Head of caudate nucleus (tissue), 42 donors: ENCODE results near the gene TTLL9.
A peak's percentile ranks its signal among the peaks of the same experiment; 100 is the strongest.
"Not testable (repeated sequence)": the region's sequence is repeated elsewhere in the genome, so short reads cannot be mapped to it uniquely, and the experiment has no call there.

Experiments
- DNase-seq, 42 donors: peaks; one replicate each; pipeline versions ENCODE4 v3.0.0 to v3.0.0-alpha.2; 2020 to 2021; ENCODE audit warnings: mixed read lengths in 7 of 42
- intact Hi-C: fragments of 100-400 bp; cut with DNase I; formaldehyde crosslinking; loops from one replicate; pipeline ENCODE4 v1.15.0; 2022

The TTLL9 gene

DNA sequence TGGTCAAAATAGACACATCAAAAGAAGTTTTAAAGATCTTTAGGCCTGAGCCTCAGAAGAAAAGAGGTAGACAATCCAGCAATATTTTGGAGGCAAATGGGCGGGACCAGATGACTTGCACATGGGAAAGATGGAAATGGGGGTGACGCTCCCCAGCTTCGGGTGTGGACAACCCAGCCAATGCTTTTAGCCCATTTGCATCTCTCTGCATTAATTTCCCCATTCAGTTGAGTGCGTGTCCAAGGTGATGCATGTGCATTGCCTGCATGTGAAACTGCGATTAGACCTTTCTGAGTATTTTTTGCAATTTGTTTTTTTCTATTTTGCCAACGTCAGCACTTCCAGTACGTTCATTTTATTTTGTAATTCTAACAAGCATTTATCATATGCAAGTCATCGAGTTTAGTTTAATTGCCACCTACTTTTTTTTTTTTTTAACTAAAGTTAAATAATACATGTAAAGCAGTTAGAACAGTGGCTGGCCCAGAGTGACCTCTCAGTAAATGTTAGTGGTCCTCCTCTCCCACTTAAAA, 57.3 kb downstream of the TTLL9 start:
- DNase-seq, result no peak
- intact Hi-C loops, result no loop called here

DNA sequence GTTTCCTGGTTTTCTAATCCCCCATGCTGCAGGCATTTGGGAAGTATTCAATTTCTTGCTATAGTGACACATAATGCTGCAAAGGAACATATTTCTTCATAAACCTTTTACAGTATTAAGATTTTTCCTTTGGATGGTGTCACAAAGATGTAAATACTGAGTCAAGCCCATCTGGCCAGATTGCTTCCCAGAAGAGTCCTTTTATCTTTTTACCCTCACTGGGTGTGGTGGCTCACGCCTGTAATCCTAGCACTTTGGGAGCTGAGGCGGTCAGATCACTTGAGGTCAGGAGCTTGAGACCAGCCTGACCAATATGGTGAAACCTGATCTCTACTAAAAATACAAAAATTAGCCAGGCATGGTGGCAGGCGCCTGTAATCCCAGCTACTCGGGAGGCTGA, 59.2 kb downstream of the TTLL9 start:
- intact Hi-C loops, DNase-seq: not testable (repeated sequence)

DNA sequence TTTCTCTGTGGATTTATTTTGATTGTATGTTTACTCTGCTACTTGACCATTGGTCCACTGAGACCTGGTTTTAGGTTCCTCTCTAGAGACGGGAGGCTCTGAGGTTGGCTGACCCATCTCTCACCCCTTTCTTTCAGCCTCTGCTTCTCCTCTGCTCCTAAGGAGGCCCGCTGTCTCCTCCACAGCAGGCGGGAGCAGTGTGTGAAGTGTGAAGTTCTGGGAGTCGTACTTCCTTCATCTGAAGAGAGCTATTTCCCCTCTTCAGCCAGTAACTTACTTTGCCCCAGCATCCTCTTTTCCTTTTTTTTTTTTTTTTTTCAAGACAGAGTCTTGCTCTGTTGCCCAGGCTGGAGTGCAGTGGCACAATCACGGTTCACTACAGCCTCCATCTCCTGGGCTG, 60.3 kb downstream of the TTLL9 start:
- intact Hi-C loops, result no loop called here
- no peak for DNase-seq

DNA sequence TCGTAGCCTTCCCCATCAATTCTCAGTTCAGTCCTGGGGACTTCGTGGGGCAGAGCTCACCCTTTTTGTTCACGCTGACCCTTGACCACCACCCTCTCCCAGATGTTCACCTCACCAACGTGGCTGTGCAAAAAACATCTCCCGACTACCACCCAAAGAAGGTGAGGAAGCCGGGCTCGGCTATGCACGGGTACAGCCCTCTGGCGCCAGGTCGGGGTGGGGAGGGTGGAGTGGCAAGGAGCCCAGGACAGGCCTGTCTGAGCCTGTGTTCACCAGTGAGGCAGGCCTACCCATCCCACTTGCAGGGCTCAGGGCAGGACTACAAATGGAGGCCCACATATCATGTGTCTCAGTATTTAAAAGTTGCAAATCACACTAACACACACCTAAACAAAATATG, 63.3 kb downstream of the TTLL9 start:
- no peak for DNase-seq
- intact Hi-C loops, result no loop called here

DNA sequence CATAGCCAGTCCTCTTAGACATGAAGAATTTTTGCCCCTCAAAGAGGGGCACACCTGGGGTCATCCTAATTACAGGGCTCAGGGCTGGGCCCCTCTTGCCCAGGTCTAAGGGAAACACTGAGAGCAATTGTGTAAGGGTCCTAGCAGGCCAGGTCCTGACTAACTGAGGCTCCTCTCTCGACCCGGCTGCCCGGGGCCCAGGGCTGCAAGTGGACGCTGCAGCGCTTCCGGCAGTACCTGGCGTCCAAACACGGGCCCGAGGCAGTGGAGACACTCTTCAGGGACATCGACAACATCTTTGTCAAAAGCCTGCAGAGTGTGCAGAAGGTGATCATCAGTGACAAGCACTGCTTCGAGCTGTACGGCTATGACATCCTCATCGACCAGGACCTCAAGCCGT, 64.1 kb downstream of the TTLL9 start:
- intact Hi-C loops, result no loop called here
- DNase-seq, result no peak

DNA sequence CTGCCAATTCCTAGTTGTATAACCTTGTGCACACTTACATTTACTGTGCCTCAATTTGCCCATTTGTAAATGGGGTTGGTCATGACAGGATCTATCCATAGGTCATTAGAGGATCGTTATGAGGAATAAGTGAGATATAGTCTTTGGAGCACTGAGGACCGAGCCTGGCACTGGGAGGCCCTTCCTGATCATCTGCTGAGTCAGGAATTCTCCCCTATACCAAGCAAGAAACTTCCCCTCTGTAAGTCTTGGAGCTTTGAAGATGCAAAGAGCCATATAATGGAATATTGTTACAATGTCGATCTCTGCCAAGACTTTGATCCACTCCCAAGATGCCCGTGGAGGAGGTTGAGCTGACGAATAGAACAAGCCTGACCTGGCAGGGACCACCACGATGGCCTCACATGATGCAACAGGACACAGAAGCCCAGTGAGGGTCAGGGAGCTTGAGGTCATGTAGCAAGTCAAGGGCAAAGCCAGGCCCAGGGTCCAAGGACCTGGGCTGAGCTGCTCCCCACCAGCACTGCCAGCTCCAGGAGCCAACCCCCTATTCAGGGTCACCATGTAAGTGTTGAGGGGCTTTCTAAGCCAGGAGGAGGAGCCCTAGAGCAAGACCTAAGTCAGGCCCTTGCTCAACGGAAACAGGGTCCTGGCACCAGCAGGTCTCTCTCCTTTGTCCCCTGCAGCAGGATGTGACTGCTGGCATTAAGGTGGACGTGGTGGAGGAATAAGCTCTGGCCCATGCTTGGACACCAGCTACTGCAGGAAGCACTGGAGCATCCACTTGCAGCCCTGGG, 64.7 kb downstream of the TTLL9 start:
- intact Hi-C loops, result no loop called here
- no peak for DNase-seq

DNA sequence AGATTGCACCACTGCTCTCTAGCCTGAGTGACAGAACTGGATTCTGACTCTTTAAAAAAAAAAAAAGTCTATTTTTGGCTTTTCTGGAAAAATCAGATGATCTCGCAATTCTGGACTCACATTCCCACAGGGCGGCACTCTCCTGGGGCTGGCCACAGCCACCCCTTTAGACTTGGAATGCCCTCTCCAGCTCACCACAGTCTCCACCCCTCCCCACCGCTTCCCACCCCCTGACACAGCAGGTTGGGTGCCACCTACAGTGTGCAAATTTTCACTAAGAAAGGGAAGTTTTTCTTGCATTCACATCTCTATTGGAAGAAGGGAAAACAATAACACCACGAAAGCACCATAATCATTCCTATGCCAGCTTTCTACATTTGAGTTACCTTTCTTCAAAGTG, 66.0 kb downstream of the TTLL9 start:
- intact Hi-C loops, result no loop called here
- no peak for DNase-seq

DNA sequence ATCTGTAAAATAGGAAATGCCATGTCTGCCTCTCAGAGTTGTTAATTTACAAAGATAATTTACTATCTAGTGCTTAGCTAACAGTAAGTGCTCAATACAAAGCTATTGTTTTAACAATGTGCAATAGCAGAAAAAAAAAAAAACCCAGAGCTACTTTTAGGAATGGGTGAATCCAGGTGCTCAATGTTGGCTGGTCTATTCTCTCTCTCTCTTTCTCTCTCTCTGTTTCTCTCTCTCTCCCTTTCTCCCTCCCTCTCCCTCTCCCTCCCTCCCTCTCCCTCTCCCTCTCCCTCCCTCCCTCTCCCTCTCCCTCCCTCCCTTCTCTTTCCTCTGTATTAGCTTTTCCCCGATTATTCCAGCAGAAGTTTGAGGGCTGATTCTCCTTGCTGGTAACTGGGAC, 67.4 kb downstream of the TTLL9 start:
- DNase-seq, result no peak
- intact Hi-C loops, result no loop called here

DNA sequence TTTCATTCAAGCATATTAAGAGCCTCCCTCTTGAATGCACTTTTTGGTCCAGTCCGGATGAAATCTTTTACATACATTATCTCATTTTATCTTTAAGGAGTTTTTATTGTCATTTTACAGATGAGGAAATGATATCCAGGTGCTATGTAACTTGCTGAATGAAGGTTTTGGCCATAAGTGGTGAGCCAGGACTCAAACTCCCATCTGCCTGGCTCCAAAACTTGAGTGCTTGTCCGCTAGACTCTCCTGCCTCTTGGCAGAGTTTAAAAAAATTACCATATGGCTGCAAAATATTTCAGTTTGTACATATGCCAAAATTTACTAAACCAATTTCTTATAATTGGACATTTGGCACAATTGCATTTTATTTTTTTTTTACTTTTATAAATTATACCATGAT, 69.2 kb downstream of the TTLL9 start:
- intact Hi-C loops, result no loop called here

DNA sequence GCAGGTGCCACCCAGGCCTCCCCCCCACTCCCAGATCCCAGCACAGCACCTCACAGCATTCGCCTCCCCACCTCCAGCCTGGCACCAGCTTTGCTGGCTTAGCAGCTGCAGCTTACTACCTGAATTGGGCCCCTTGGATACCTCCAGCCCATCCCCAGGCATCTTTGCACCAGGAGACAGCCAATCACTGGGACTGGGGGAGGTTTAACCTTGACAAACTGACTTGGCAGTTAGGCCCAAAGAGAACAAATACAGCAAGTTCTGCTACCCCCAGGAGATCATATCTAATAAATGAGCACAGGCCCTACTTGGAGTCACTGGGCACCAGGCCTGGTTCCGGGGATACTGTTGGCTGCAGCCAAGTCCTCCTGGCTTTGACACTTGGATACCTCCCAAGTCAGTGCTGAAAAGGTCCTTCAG, 72.6 kb downstream of the TTLL9 start:
- DNase-seq, result peak in 35 of 42 donors; percentile 7 to 65 (median 36)
- intact Hi-C loops, result no loop called here

More for the DNA sequence above, 69.2 kb downstream of the TTLL9 start:
- no peak for DNase-seq

DNA sequence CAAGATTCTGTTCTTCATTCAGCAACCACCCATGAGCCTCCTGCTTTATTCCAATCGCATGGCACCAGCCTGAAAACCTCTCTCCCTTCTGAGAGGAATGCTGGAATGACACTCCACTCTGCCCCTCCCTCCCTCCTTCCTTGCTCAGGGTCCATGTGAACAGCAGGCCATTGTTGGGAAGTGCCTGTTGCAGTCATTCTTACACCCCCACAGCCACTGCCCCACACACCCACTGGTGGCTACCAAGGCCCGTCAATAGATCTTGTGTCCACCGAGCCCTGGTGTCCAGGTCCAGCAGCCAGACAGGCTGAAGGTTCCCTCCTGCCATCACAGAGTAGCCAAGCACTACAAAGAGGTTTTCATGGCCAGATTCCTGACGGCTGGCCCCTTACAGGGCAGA, 74.9 kb downstream of the TTLL9 start:
- no peak for DNase-seq

DNA sequence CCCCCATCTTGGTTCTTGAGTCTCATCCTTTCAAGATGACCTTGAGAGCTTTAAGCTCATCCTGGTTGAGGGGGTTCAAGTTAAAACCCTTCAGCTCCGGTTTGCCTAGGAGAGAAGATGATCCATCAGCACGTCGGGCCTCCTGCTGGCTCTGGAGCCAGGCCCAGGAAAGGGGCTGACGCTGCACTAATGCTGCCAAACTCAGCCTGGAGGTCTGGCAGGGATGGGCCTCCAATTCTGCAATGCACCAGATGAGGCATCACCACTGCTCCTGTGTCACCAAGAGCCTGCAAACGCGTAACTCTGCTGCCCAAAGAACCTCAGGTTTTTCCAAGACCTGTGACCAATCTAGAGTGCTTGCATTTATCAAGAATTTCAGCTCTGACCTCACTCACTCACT, 75.4 kb downstream of the TTLL9 start:
- intact Hi-C loops, result no loop called here
- peak in 4 of 42 donors; percentile 11 to 51 (median 32) for DNase-seq

More for the DNA sequence above, 74.9 kb downstream of the TTLL9 start:
- intact Hi-C loops, result no loop called here

DNA sequence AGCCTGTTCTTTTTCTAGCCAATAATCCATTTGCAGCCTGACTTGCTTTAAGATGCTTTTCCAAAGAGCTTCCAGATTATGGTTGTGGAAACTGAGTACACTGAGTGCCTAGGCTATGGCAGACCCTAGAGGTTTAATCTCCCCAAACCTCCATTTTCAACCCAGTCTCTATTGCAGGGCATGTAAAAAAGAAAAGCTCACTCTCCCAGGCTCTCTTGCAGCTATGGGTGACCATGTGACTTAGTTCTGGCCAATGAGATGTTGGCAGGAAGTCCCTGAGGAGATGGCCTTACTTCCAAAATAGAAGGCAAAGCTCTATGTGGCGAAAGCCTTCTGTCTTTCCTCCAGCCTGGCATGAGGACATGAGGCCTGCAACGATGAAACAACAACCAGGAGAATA, 77.6 kb downstream of the TTLL9 start:
- no peak for DNase-seq
- intact Hi-C loops, result no loop called here

DNA sequence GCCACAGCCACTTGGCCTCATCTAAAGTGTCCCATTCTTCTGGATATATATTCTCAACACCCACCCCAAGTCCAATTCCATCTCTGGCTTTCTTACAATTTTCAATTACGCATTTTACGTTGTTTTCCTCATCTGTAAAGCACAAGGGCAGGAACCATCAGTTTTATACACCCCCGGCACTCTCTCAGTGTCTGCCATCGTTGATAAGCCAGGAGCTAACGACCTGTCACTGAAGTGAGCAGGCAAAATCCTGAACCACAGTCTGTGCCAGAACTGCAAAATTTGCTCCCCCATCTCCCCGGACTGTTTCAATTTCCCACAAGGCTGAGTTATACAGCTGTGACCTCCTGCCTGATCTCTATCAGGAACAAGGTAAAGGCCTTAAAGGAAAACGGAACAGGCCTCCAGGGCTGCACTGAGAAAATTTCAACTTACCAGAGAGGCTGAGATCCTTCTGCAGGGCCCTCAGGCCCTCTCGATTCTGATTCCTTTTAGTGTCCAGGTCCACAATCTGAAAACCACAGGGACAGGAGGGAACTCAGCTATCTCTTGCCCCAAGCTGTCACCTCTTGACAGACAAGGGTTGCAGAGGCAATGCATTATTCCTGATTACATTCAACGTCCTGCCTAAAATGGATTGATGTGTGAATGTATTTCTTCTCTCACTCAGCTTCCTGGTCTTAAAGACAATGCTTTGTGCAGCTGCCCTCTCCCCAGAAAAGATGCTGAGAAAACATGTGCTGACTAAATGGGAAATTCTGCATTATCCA, 79.6 kb downstream of the TTLL9 start:
- no peak for DNase-seq
- intact Hi-C loops, result no loop called here

DNA sequence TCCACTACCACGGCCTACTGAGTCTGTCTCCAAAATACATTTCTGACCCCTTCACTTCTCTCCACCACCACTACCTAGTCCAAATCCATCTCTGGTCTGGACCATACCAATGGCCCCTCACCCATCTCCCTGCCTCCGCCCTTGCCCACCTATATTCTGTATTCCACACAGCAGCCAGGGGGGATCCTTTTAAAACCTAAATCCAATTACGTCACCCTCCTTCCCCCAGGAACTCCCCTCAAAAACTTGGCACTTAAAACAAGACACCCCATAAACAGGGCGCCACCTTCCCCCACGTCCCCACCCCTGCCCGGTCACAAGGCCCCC, 80.7 kb downstream of the TTLL9 start:
- intact Hi-C loops, result no loop called here
- DNase-seq, result no peak

DNA sequence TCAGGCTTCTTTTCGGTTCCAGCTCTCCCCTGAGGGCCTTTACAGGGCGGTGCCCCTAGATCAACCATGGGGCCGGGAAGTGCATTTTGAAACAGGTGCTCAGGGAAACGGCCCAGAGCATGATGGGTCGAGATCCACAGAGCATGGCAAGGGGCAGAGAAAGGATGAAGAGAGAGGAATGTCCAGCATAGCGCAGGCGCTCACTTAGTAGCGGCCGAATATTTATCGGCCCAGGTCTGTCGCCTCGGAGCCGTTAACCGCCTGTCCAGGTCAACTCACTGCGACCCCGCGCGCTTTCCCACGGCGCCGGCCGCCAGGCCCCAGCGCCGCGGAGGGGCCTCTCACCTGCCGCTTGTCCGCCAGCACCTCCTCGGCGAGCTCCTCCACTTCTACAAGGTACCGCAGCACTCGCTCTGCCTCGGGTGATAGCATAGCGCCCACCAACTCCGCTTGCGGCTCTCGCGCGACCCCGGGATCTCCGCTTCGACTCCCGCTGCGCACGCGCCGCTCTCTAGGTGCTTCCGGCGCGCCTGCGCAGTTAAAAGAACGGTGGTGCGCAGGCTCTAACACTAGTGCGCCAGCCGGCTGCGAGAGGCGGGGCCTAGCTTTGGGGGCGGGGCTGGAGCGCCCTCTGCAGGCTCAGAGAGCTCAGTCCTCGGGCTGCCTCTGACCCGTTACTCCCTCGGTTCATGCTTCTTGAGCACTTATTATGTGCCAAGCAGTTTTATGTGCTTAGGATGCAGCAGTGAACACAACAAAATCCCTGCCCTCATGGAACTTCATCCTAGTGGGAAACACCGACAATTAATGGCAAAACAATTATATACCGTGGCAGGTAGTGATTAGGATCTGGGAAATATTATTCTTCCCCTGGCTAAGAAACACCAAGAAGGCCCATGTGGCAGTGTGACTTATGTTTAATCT, 81.4 kb downstream of the TTLL9 start, which contains the start of gene PDRG1:
Gene PDRG1 (minus strand): TSS at position 517 of the 924 bp plus-strand sequence. CDS start 85 bp downstream, at position 432.
- DNase-seq, result peak; percentile 69 to 96 (median 91)
- intact Hi-C loops, result loop anchor here (2.0 kb wide), 1 partner anchor 99 kb away; no protein-coding TSS in a partner anchor

DNA sequence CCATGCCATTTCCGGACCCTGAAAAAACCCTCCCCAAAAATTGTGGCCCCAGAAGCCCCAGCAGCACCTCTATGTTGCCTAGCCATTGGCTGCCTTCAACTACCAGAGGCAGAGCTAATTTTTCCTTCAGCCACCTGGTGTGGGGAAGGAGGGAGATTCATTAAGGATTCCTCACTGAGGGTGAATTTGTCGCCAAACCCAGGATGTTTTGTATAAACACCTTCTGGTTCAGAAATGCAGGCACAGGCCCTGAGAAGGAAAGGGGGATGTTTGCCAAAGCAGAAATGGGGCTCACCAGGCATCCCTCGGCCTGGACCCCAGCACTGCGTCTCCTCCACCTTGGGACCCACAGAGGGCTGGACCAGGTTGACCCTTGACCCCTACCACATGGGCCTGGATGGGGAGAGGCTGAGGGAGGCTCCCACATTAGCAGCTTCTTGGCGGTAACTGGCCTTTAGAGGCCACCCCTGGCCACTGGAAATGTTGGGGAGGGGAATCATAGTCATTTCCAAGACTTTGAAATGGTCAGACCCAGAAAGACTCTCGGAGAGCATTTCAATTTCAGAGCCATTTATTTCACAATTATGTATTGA, 83.2 kb downstream of the TTLL9 start:
- DNase-seq, result no peak

DNA sequence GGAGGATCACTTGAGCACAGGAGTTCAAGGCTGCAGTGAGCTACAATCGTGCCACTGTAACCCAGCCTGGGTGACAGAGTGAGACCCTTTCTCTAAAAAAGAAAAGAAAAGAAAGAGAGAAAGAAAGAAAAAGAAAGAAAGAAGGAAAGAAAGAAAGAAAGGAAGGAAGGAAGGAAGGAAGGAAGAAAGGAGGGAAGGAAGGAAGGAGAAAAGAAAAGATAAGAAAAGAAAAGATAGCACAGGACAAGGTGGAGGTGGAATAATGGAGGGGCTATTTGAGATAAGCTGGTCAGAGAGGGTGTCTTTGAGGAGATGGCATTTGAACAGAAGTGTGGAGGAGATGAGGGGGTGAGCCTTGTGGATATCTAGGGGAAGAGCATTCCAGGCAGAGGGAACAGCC, 84.1 kb downstream of the TTLL9 start:
- no peak for DNase-seq
- intact Hi-C loops, result no loop called here

More for the DNA sequence above, 83.2 kb downstream of the TTLL9 start:
- intact Hi-C loops, result loop anchor here (2.0 kb wide), 1 partner anchor 101 kb away; no protein-coding TSS in a partner anchor
